Mesenchymal stem cell (in vitro differentiated cells and primary cell): ENCODE results near the gene KRT32.
A peak's percentile ranks its signal among the peaks of the same experiment; 100 is the strongest.
"Not testable (repeated sequence)": the region's sequence is repeated elsewhere in the genome, so short reads cannot be mapped to it uniquely, and the experiment has no call there.

Source experiments
- DNase-seq: peaks from one replicate; pipeline ENCODE4 v3.0.0-alpha.2; 2013
- H2AFZ ChIP-seq: one replicate; pipeline ENCODE4 v1.6.1; 2013; ENCODE audit warnings: low read depth, mild to moderate bottlenecking, control low read depth, inconsistent platforms, low read length, moderate library complexity
- H2AK5ac ChIP-seq: 2 replicates; pipeline ENCODE4 v1.6.1; 2013; ENCODE audit warnings: low read length, moderate library complexity, mild to moderate bottlenecking, inconsistent platforms; ENCODE audit not compliant: severe bottlenecking
- H2BK120ac ChIP-seq: one replicate; pipeline ENCODE4 v1.6.1; 2013; ENCODE audit warnings: low read depth, mild to moderate bottlenecking, inconsistent platforms, low read length, moderate library complexity
- H2BK12ac ChIP-seq, 2 experiments: one replicate each; pipeline ENCODE4 v1.6.1; 2013; ENCODE audit warnings: inconsistent platforms in 2 of 2, low read length in 2 of 2, mild to moderate bottlenecking in 2 of 2, moderate library complexity in 2 of 2, control low read depth in 1 of 2
- H2BK15ac ChIP-seq: one replicate; pipeline ENCODE4 v1.6.1; 2013; ENCODE audit warnings: mild to moderate bottlenecking, low read depth, inconsistent platforms; ENCODE audit not compliant: poor library complexity, severe bottlenecking
- H2BK5ac ChIP-seq: 2 replicates; pipeline ENCODE4 v1.6.1; 2013; ENCODE audit warnings: low read depth, mild to moderate bottlenecking, low read length, control low read depth, inconsistent platforms; ENCODE audit not compliant: poor library complexity, severe bottlenecking
- H3K14ac ChIP-seq, 2 experiments: one replicate each; pipeline ENCODE4 v1.6.1; 2013; ENCODE audit warnings: inconsistent platforms in 2 of 2, low read length in 2 of 2, control low read depth in 1 of 2, mild to moderate bottlenecking in 1 of 2, moderate library complexity in 1 of 2
- H3K18ac ChIP-seq, 2 experiments: one replicate each; pipeline ENCODE4 v1.6.1; 2013; ENCODE audit warnings: inconsistent platforms in 2 of 2, low read length in 2 of 2, control low read depth in 1 of 2, low read depth in 1 of 2, mild to moderate bottlenecking in 1 of 2
- H3K23ac ChIP-seq, 2 experiments: one replicate each; pipeline ENCODE4 v1.6.1; 2013; ENCODE audit warnings: inconsistent platforms in 2 of 2, low read length in 2 of 2, mild to moderate bottlenecking in 2 of 2, moderate library complexity in 2 of 2, control low read depth in 1 of 2
- H3K27ac ChIP-seq: 2 replicates; pipeline ENCODE4 v1.5.1; 2013; ENCODE audit warnings: mild to moderate bottlenecking, moderate library complexity, low read length, control low read depth, inconsistent platforms; ENCODE audit not compliant: poor library complexity, severe bottlenecking
- H3K27me3 ChIP-seq, 2 experiments: 2 replicates each; pipeline versions ENCODE4 v1.6.1 to v1.7.0; 2013; ENCODE audit warnings: low read length in 2 of 2, mild to moderate bottlenecking in 2 of 2, moderate library complexity in 2 of 2, control low read depth in 1 of 2, inconsistent platforms in 1 of 2; ENCODE audit not compliant: control insufficient read depth in 1 of 2, insufficient read depth in 1 of 2
- H3K36me3 ChIP-seq, 2 experiments: 2 replicates each; pipeline versions ENCODE4 v1.6.1 to v1.7.0; 2013; ENCODE audit warnings: low read length in 2 of 2, control low read depth in 1 of 2, inconsistent platforms in 1 of 2, low read depth in 1 of 2, mild to moderate bottlenecking in 1 of 2; ENCODE audit not compliant: insufficient read depth in 2 of 2, control insufficient read depth in 1 of 2
- H3K4ac ChIP-seq, 2 experiments: one replicate each; pipeline ENCODE4 v1.6.1; 2013; ENCODE audit warnings: inconsistent platforms in 2 of 2, low read length in 2 of 2, mild to moderate bottlenecking in 2 of 2, moderate library complexity in 2 of 2, control low read depth in 1 of 2, low read depth in 1 of 2
- H3K4me1 ChIP-seq: 2 replicates; pipeline ENCODE4 v1.6.1; 2013; ENCODE audit warnings: low read depth, low read length, control low read depth; ENCODE audit not compliant: control insufficient read depth, insufficient read depth
- H3K4me2 ChIP-seq: 2 replicates; pipeline ENCODE4 v1.6.1; 2013; ENCODE audit warnings: low read length, mild to moderate bottlenecking, inconsistent platforms; ENCODE audit not compliant: poor library complexity, severe bottlenecking
- H3K4me3 ChIP-seq, 2 experiments: 2 replicates each; pipeline versions ENCODE4 v1.5.1 to v1.7.0; 2013; ENCODE audit warnings: low read length in 2 of 2, mild to moderate bottlenecking in 2 of 2, control low read depth in 1 of 2, low read depth in 1 of 2; ENCODE audit not compliant: insufficient read depth in 1 of 2
- H3K79me1 ChIP-seq: replicated peaks from 2 replicates; pipeline ENCODE4 v1.6.1; 2013; ENCODE audit warnings: mild to moderate bottlenecking, control low read depth, low read length, inconsistent platforms; ENCODE audit not compliant: poor library complexity, severe bottlenecking
- H3K9ac ChIP-seq: 2 replicates; pipeline ENCODE4 v1.7.0; 2013; ENCODE audit warnings: mild to moderate bottlenecking, low read length, moderate library complexity
- H3K9me3 ChIP-seq: 2 replicates; pipeline ENCODE4 v1.7.0; 2013; ENCODE audit warnings: mild to moderate bottlenecking, low read length; ENCODE audit not compliant: control insufficient read depth
- H4K8ac ChIP-seq: one replicate; pipeline ENCODE4 v1.6.1; 2013; ENCODE audit warnings: inconsistent platforms, mild to moderate bottlenecking, low read length, moderate library complexity
- H4K91ac ChIP-seq: one replicate; pipeline ENCODE4 v1.6.1; 2013; ENCODE audit warnings: mild to moderate bottlenecking, low read length, inconsistent platforms
- WGBS: methylation state at CpG from one replicate; pipeline ENCODE4 v1.1.7; 2013; ENCODE audit warnings: mixed read lengths; 5-methylcytosine and 5-hydroxymethylcytosine counted together

The KRT32 gene

DNA sequence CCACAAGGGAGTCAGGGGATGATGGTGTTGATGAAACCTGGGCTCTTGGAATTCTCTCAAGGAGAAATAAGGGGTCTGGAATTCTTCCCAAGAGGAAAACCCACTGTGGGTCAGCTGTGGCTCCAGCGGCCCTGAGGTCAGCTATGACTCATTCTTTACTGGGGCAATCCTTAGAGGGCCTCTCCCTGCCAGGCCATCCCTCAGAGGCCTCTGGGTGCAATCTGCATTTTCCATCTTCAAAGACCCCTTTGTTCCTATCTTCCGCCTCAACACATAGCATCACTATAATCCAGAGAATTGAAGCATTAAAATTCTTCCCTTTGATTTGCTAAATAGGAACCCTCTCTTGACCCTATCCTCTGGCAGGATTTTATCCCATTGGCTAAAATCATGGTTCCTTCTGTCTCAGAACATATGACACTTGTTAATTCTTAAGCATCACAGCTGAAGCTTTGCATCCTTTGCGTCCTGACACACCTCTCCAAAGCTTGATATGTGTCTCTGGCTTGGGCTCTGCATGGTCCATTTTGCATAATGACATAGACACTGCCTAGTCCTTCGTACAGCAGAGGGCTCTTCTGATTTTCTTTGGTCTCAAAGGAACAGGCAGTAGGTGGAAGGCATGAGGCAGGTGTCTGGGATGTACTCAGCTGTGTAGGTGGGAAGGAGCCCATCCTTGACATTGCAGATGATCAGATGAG is 38.4 kb downstream of the KRT32 start:
- 58% methylated on average over 4 of the region's 4 CpGs for WGBS

GRCh38 chr17:41424111-41424635 is 43.0 kb downstream of the KRT32 start, which contains the start of gene KRT37:
Gene KRT37 (minus strand): TSS chr17:41424585. CDS start chr17:41424523, 62 bp downstream.
- Histone ChIP-seq H3K14ac (no peak within 1 kb of the TSS), H4K8ac (no peak within 1 kb of the TSS), H3K27me3 (peaks cover 0 to 27% of the 10 kb centered on the region in 2 experiments), H3K4me2 (no peak within 1 kb of the TSS), H3K9me3 (no peaks in the 10 kb centered on the region), H2BK15ac (no peak within 1 kb of the TSS), H4K91ac (no peak within 1 kb of the TSS), H2BK12ac (no peak within 1 kb of the TSS), H3K79me1 (no peaks in the 10 kb centered on the region), H3K23ac (no peak within 1 kb of the TSS), H3K36me3 (no peaks in the 10 kb centered on the region), H2BK120ac (no peak within 1 kb of the TSS), H2AK5ac (no peak within 1 kb of the TSS), H2BK5ac (no peak within 1 kb of the TSS), H3K4me3 (no peak within 1 kb of the TSS), H3K4ac (no peak within 1 kb of the TSS), H3K9ac (no peak within 1 kb of the TSS), H3K27ac (no peak within 1 kb of the TSS), H3K18ac (no peak within 1 kb of the TSS), H3K4me1 (peaks cover 8% of the 10 kb centered on the region), H2AFZ (no peak within 1 kb of the TSS)
- 91% methylated on average over 12 of the region's 13 CpGs for WGBS
- DNase-seq = no peak

More for the DNA sequence above, 38.4 kb downstream of the KRT32 start:
- Histone ChIP-seq H3K4me2 (no peak overlapping the region), H3K4ac (no peak overlapping the region), H3K36me3 (no peaks in the 10 kb centered on the region), H3K79me1 (no peaks in the 10 kb centered on the region), H3K9me3 (no peaks in the 10 kb centered on the region), H3K4me1 (no peaks in the 10 kb centered on the region), H2BK120ac (no peak overlapping the region), H3K4me3 (no peak overlapping the region), H4K91ac (no peak overlapping the region), H2BK15ac (no peak overlapping the region), H2BK5ac (no peak overlapping the region), H2AFZ (no peak overlapping the region), H2BK12ac (no peak overlapping the region), H4K8ac (no peak overlapping the region), H3K9ac (no peak overlapping the region), H3K23ac (no peak overlapping the region), H3K27ac (no peak overlapping the region), H3K14ac (no peak overlapping the region), H3K18ac (no peak overlapping the region), H3K27me3 (peaks cover 0 to 14% of the 10 kb centered on the region in 2 experiments), H2AK5ac (no peak overlapping the region)
- peak; percentile 53 for DNase-seq

DNA sequence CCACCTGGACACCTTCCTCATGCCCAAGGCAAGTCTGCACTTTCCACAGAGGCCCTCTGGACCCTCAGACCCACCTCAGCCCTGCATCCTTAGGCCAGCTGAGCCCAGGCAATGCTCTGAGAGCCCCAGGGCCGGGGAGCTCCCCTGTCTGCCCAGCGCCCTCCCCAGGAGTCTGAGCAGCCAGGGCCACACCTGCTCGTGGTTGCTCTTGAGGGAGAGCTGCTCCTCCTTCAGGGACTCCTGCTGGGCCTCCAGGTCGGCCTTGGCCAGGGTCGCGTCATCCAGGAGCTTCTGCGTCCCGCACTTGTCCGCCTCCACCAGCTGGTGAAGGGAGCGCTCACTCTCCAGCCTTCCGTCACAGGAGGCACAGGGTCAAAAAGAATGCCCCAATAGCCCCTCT is 44.6 kb downstream of the KRT32 start:
- not testable (repeated sequence) for H3K36me3 ChIP-seq, H3K79me1 ChIP-seq, H2AFZ ChIP-seq, H3K9me3 ChIP-seq, H2BK12ac ChIP-seq, H3K4me1 ChIP-seq, H3K23ac ChIP-seq, H3K4ac ChIP-seq, H2AK5ac ChIP-seq, H2BK5ac ChIP-seq, H3K4me3 ChIP-seq, H3K4me2 ChIP-seq, H2BK15ac ChIP-seq, H3K14ac ChIP-seq, H3K18ac ChIP-seq, H4K8ac ChIP-seq, H4K91ac ChIP-seq, H2BK120ac ChIP-seq, H3K27ac ChIP-seq, DNase-seq, H3K9ac ChIP-seq
- WGBS = 88% methylated on average over 11 of the region's 11 CpGs
- H3K27me3 ChIP-seq = peaks cover 0 to 30% of the 10 kb centered on the region in 2 experiments

DNA sequence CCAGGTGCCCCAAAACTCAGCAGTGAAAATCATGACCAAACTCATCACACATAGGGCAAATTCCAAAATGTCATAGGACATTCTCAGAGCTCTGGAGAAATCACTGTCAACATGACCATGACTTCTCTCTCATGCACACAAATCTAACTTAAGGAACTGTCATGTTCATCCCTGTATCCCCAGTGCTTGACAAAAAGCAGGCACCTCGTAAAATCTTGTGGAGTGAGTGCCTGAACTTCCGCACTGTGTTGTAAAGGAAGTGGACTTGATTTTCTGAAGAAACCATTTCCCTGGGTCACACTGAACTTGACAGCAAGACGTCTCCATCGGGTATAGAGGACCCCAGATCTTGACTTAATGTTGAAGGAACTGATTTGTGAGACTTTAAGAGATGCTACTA is 45.6 kb downstream of the KRT32 start:
- no peak overlapping the region for H3K9ac ChIP-seq
- H3K4me2 ChIP-seq = no peak overlapping the region
- no peak overlapping the region for H3K18ac ChIP-seq
- no peak overlapping the region for H3K4me3 ChIP-seq
- no peak overlapping the region for H3K23ac ChIP-seq
- peaks cover 0 to 30% of the 10 kb centered on the region in 2 experiments for H3K27me3 ChIP-seq
- no peak overlapping the region for H4K91ac ChIP-seq
- no peak overlapping the region for H2AFZ ChIP-seq
- H3K9me3 ChIP-seq = no peaks in the 10 kb centered on the region
- no peak overlapping the region for H2BK12ac ChIP-seq
- WGBS = 27% methylated on average over 4 of the region's 4 CpGs
- no peak overlapping the region for H3K14ac ChIP-seq
- H2AK5ac ChIP-seq = peak overlapping the region; percentile 13
- H3K27ac ChIP-seq = no peak overlapping the region
- peak; percentile 43 for DNase-seq
- no peak overlapping the region for H2BK120ac ChIP-seq
- no peaks in the 10 kb centered on the region for H3K79me1 ChIP-seq
- H4K8ac ChIP-seq = no peak overlapping the region
- no peak overlapping the region for H2BK5ac ChIP-seq
- no peak overlapping the region for H2BK15ac ChIP-seq
- H3K4me1 ChIP-seq = peaks cover 14% of the 10 kb centered on the region
- no peak overlapping the region for H3K4ac ChIP-seq
- no peaks in the 10 kb centered on the region for H3K36me3 ChIP-seq
